A549 (cell line): ENCODE measurements around the gene LMBR1L. TPM values are rescaled to one million over a fixed set of nuclear protein-coding genes. Genes with fewer than 3 reads are reported as not detected.

ENCODE experiments used
- ATAC-seq, 2 experiments: fragments of 200-7000 bp in 1 of 2; fragments of >200 bp in 1 of 2; cut with Nextera tagmentation in 1 of 2; cut with Tn5 transposase in 1 of 2; 3 replicates each; pipeline versions ENCODE4 v1.8.0 to v1.9.1; 2018 to 2020; ENCODE audit warnings: mild to moderate bottlenecking in 1 of 2, moderate library complexity in 1 of 2
- CTCF ChIA-PET: fragments of 300-600 bp; sonication (Branson Sonifier 250); formaldehyde crosslinking; extraction: SDS; loops from one replicate; lab custom pipeline; 2021; ENCODE audit warnings: antibody characterized with exemption, inconsistent platforms; lab: Yijun Ruan, JAX
- POLR2A ChIA-PET: fragments of 350-600 bp; formaldehyde crosslinking; extraction: SDS; loops from one replicate; lab custom pipeline; 2021; ENCODE audit warnings: antibody characterized with exemption, inconsistent platforms; lab: Yijun Ruan, JAX
- DNase-seq, 2 experiments: peaks; one replicate each; pipeline versions ENCODE4 v3.0.0 to v3.0.0-alpha.2; 2011 to 2016; ENCODE audit warnings: low read depth in 1 of 2, low spot score in 1 of 2
- FAIRE-seq: peaks from 2 replicates; lab custom pipeline; 2011; peaks lifted over from hg19 to GRCh38; lab: Jason Lieb, UNC
- H3K27ac ChIP-seq, 2 experiments: fragments of >200 bp; sonication (Bioruptor Twin); formaldehyde crosslinking; 3 replicates each; pipeline ENCODE4 v1.5.1; 2016 to 2017
- H3K4me1 ChIP-seq: fragments of >200 bp; sonication (Bioruptor Twin); formaldehyde crosslinking; 3 replicates; pipeline ENCODE4 v1.6.1; 2016
- H3K4me2 ChIP-seq: fragments of >200 bp; sonication (Bioruptor Twin); formaldehyde crosslinking; 3 replicates; pipeline ENCODE4 v1.6.1; 2016
- H3K4me3 ChIP-seq: fragments of >200 bp; sonication (Bioruptor Twin); formaldehyde crosslinking; 3 replicates; pipeline ENCODE4 v1.5.1; 2016
- H3K9me3 ChIP-seq: fragments of >200 bp; sonication (Bioruptor Twin); formaldehyde crosslinking; 3 replicates; pipeline ENCODE4 v1.6.1; 2016
- BHLHE40 ChIP-seq: IDR thresholded peaks from 2 replicates; pipeline ENCODE4 v1.6.1; 2012; ENCODE audit warnings: low read depth, low read length, inconsistent platforms
- CBX2 ChIP-seq: fragments of 200-600 bp; sonication (generic); IDR thresholded peaks from 2 replicates; pipeline ENCODE4 v1.6.1; 2016; ENCODE audit warnings: low read depth, mild to moderate bottlenecking, borderline replicate concordance
- CHD2 ChIP-seq: fragments of 150-350 bp; IDR thresholded peaks from 2 replicates; pipeline ENCODE4 v1.6.1; 2014; ENCODE audit warnings: low read length; ENCODE audit not compliant: partially characterized antibody
- EHMT2 ChIP-seq: fragments of 200-600 bp; sonication (generic); IDR thresholded peaks from 2 replicates; pipeline ENCODE4 v1.6.1; 2016; ENCODE audit warnings: antibody characterized with exemption, low read depth, mild to moderate bottlenecking, moderate library complexity
- EP300 ChIP-seq, 2 experiments: fragments of >200 bp; sonication (Bioruptor Twin); formaldehyde crosslinking; IDR thresholded peaks; 2 replicates in 1 of 2; 3 replicates in 1 of 2; pipeline ENCODE4 v1.6.1; 2016 to 2017
- FOSB ChIP-seq: fragments of 250-450 bp; sonication (Bioruptor Pico); IDR thresholded peaks from 2 replicates; pipeline ENCODE4 v1.5.0; 2020; ENCODE audit warnings: mild to moderate bottlenecking, moderate library complexity
- FOSL2 ChIP-seq, 2 experiments: fragments of 450-650 bp in 1 of 2; fragments of >200 bp in 1 of 2; sonication (Bioruptor Twin) in 1 of 2; formaldehyde crosslinking; IDR thresholded peaks; 2 replicates each; pipeline versions ENCODE4 v1.5.0 to v1.6.1; 2016 to 2020; ENCODE audit warnings: mild to moderate bottlenecking in 1 of 2, moderate library complexity in 1 of 2
- HES2 ChIP-seq: fragments of >200 bp; sonication (Bioruptor Twin); formaldehyde crosslinking; IDR thresholded peaks from 2 replicates; pipeline ENCODE4 v1.6.1; 2016
- HEYL ChIP-seq: fragments of 250-450 bp; sonication (Bioruptor Pico); IDR thresholded peaks from 2 replicates; pipeline ENCODE4 v1.8.0; 2021; ENCODE audit warnings: mild to moderate bottlenecking, moderate library complexity
- HOXA7 ChIP-seq: fragments of 250-450 bp; sonication (Bioruptor Pico); IDR thresholded peaks from 2 replicates; pipeline ENCODE4 v1.5.0; 2020; ENCODE audit warnings: mild to moderate bottlenecking, moderate library complexity
- HOXB13 ChIP-seq: fragments of 250-450 bp; sonication (Bioruptor Pico); IDR thresholded peaks from 2 replicates; pipeline ENCODE4 v1.5.0; 2020; ENCODE audit warnings: low read depth, mild to moderate bottlenecking, moderate library complexity
- HOXB5 ChIP-seq: fragments of 250-450 bp; sonication (Bioruptor Pico); IDR thresholded peaks from 2 replicates; pipeline ENCODE4 v1.5.0; 2020; ENCODE audit warnings: mild to moderate bottlenecking, moderate library complexity
- JUN ChIP-seq, 2 experiments: fragments of >200 bp; sonication (Bioruptor Twin); formaldehyde crosslinking; IDR thresholded peaks; 2 replicates in 1 of 2; 3 replicates in 1 of 2; pipeline ENCODE4 v1.6.1; 2016 to 2017
- JUNB ChIP-seq: fragments of >200 bp; sonication (Bioruptor Twin); formaldehyde crosslinking; IDR thresholded peaks from 2 replicates; pipeline ENCODE4 v1.6.1; 2016
- MAFK ChIP-seq: fragments of 450-650 bp; IDR thresholded peaks from 2 replicates; pipeline ENCODE4 v1.6.1; 2014; ENCODE audit not compliant: partially characterized antibody
- MAX ChIP-seq: IDR thresholded peaks from 2 replicates; pipeline ENCODE4 v1.6.1; 2012
- MYC ChIP-seq: IDR thresholded peaks from 2 replicates; pipeline ENCODE4 v1.6.1; 2012; ENCODE audit warnings: mild to moderate bottlenecking, inconsistent platforms, low read length, improper control_type of control experiment, borderline replicate concordance
- NPAS2 ChIP-seq: fragments of 250-450 bp; sonication (Bioruptor Pico); IDR thresholded peaks from 2 replicates; pipeline ENCODE4 v1.8.0; 2022; ENCODE audit warnings: mild to moderate bottlenecking, moderate library complexity, borderline replicate concordance
- NR3C1 ChIP-seq: fragments of >200 bp; sonication (Bioruptor Twin); formaldehyde crosslinking; IDR thresholded peaks from 3 replicates; pipeline ENCODE4 v1.6.1; 2017
- PHF8 ChIP-seq: fragments of 200-600 bp; sonication (generic); IDR thresholded peaks from 2 replicates; pipeline ENCODE4 v1.6.1; 2016; ENCODE audit warnings: low read depth, mild to moderate bottlenecking, antibody characterized with exemption, moderate library complexity, borderline replicate concordance
- RAD21 ChIP-seq, 2 experiments: fragments of >200 bp in 1 of 2; sonication (Bioruptor Twin) in 1 of 2; formaldehyde crosslinking in 1 of 2; IDR thresholded peaks in 1 of 2; conservative IDR thresholded peaks in 1 of 2; 2 replicates in 1 of 2; 3 replicates in 1 of 2; pipeline ENCODE4 v1.6.1; 2012 to 2018; ENCODE audit warnings: inconsistent platforms in 1 of 2
- RARB ChIP-seq: fragments of 250-450 bp; sonication (Bioruptor Pico); IDR thresholded peaks from 2 replicates; pipeline ENCODE4 v1.8.0; 2021; ENCODE audit warnings: mild to moderate bottlenecking, moderate library complexity
- RCOR1 ChIP-seq: fragments of 150-350 bp; IDR thresholded peaks from 2 replicates; pipeline ENCODE4 v1.6.1; 2014; ENCODE audit warnings: antibody characterized with exemption, low read length, low read depth
- SREBF2 ChIP-seq: fragments of 450-650 bp; IDR thresholded peaks from 2 replicates; pipeline ENCODE4 v1.6.1; 2014; ENCODE audit warnings: mild to moderate bottlenecking, moderate library complexity
- TFCP2L1 ChIP-seq: fragments of 250-450 bp; sonication (Bioruptor Pico); IDR thresholded peaks from 2 replicates; pipeline ENCODE4 v1.5.0; 2021; ENCODE audit warnings: mild to moderate bottlenecking
- TP53 ChIP-seq: fragments of 250-450 bp; sonication (Bioruptor Pico); IDR thresholded peaks from 2 replicates; pipeline ENCODE4 v1.5.0; 2021; ENCODE audit warnings: mild to moderate bottlenecking, moderate library complexity
- ZC3H11A ChIP-seq: fragments of 450-650 bp; IDR thresholded peaks from 2 replicates; pipeline ENCODE4 v1.6.1; 2014; ENCODE audit warnings: antibody characterized with exemption, mild to moderate bottlenecking
- ZSCAN20 ChIP-seq: fragments of 250-450 bp; sonication (Bioruptor Pico); IDR thresholded peaks from 2 replicates; pipeline ENCODE4 v1.8.0; 2022; ENCODE audit warnings: mild to moderate bottlenecking, moderate library complexity
- WGBS: methylation state at CpG from one replicate; pipeline ENCODE4 v1.1.6; 2017; ENCODE audit errors: missing lambda C conversion rate; 5-methylcytosine and 5-hydroxymethylcytosine counted together
- polyA plus RNA-seq, 4 experiments: library from polyadenylated mRNA; depleted of rRNA in 3 of 4; stranded (reverse); fragments of >200 nt; fragmentation: RNase III in 1 of 4; extraction: RNeasy Plus Mini Kit Qiagen cat#74134 plus additional on column Dnase treatment in 1 of 4; gene quantifications; 2 replicates in 3 of 4; 3 replicates in 1 of 4; pipeline ENCODE4 v1.2.3, GENCODE V29; 2011 to 2017
- TF ChIP-seq, protein P1 (sequence below): IDR thresholded peaks from 2 replicates; pipeline ENCODE4 v1.6.1; 2012
- TF ChIP-seq, protein P2 (sequence below): fragments of 250-450 bp; sonication (Bioruptor Pico); IDR thresholded peaks from 2 replicates; pipeline ENCODE4 v1.5.0; 2021; ENCODE audit warnings: mild to moderate bottlenecking, moderate library complexity, borderline replicate concordance

LMBR1L gene
- polyA plus RNA-seq, 2 of the 4 experiments (the other 2 are of a cell fraction), result 16.7 to 25.1 TPM

GRCh38 chr12:49088150-49088931, 22.3 kb downstream of the LMBR1L start (continued):
- TF ChIP-seq HEYL (CRISPR knock-in tag), result no peak

DNA sequence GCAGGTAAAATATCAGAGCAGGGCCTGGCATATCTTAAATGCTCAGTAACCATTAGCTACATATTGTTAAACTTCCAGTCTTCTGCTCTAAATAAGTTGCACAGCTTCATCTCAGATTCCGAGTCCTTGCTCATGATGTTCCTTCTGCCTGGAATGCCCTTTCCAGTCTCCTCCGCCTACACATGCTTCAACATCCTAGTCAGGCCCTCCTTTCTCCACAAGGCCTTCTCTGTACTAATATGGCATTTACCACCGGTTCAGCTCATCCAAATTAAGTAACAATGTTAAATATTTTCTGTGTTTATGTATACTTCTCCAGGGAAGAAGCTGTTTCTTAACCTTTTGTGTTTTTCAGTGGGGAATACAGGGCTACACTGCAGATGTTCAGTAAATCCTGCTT, 24.5 kb downstream of the LMBR1L start:
- Histone ChIP-seq H3K4me3 (no peak overlapping the region), H3K9me3 (no peaks in the 10 kb centered on the region), H3K27ac (no peak overlapping the region), H3K4me2 (no peak overlapping the region), H3K4me1 (peaks cover 11% of the 10 kb centered on the region; the same call in 2 of the 3 replicates)
- CTCF ChIA-PET, result interaction anchor here (0.6 to 6.9 kb wide), 11 partner anchors 11 to 428 kb away, joined by 3 to 172 read pairs (median 87); partner anchors contain the start of genes LMBR1L, RHEBL1, TUBA1B and WNT1
- POLR2A ChIA-PET, result interaction anchor here (1.0 kb wide), 1 partner anchor 35 kb away, joined by 3 read pairs; no protein-coding TSS in a partner anchor
- ATAC-seq (no peak), FAIRE-seq (no peak), DNase-seq (no peak)
- TF ChIP-seq SREBF2 (no peak), MYC (no peak), NPAS2 (CRISPR knock-in tag) (no peak), CBX2 (no peak), MAFK (no peak), TFCP2L1 (no peak), HOXB13 (CRISPR knock-in tag) (no peak), HOXA7 (no peak), FOSL2 (IDR thresholded peaks at IDR 0.05) (no peak), FOSL2 (CRISPR knock-in tag; IDR thresholded peaks at IDR 0.05) (no peak), BHLHE40 (no peak), HEYL (CRISPR knock-in tag) (no peak), HES2 (no peak), JUNB (no peak), CHD2 (no peak), RARB (CRISPR knock-in tag) (no peak), EP300 (IDR thresholded peaks at IDR 0.05) (no peak), HOXB5 (CRISPR knock-in tag) (no peak), NR3C1 (no peak)
- TF ChIP-seq, protein P1, sequence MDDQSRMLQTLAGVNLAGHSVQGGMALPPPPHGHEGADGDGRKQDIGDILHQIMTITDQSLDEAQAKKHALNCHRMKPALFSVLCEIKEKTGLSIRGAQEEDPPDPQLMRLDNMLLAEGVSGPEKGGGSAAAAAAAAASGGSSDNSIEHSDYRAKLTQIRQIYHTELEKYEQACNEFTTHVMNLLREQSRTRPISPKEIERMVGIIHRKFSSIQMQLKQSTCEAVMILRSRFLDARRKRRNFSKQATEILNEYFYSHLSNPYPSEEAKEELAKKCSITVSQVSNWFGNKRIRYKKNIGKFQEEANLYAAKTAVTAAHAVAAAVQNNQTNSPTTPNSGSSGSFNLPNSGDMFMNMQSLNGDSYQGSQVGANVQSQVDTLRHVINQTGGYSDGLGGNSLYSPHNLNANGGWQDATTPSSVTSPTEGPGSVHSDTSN, result no peak
- TF ChIP-seq, protein P2, sequence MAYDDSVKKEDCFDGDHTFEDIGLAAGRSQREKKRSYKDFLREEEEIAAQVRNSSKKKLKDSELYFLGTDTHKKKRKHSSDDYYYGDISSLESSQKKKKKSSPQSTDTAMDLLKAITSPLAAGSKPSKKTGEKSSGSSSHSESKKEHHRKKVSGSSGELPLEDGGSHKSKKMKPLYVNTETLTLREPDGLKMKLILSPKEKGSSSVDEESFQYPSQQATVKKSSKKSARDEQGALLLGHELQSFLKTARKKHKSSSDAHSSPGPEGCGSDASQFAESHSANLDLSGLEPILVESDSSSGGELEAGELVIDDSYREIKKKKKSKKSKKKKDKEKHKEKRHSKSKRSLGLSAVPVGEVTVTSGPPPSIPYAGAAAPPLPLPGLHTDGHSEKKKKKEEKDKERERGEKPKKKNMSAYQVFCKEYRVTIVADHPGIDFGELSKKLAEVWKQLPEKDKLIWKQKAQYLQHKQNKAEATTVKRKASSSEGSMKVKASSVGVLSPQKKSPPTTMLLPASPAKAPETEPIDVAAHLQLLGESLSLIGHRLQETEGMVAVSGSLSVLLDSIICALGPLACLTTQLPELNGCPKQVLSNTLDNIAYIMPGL (CRISPR knock-in tag), result no peak
- WGBS, result 68% methylated on average over 3 of the region's 3 CpGs

GRCh38 chr12:49084438-49084837, 26.2 kb downstream of the LMBR1L start:
- no peak for ATAC-seq
- POLR2A ChIA-PET, result interaction anchor here (0.6 to 1.4 kb wide), 2 partner anchors 15 to 30 kb away, joined by 3 to 5 read pairs; partner anchors contain the start of gene RHEBL1
- WGBS, result 90% methylated on average over 3 of the region's 3 CpGs

More at GRCh38 chr12:49084438-49084837, 26.2 kb downstream of the LMBR1L start:
- no peak for TF ChIP-seq JUN (IDR thresholded peaks at IDR 0.05)
- no peak for TF ChIP-seq EHMT2
- no peak for TF ChIP-seq MAFK
- no peak for TF ChIP-seq FOSB
- no peak for TF ChIP-seq HOXB13 (CRISPR knock-in tag)
- TF ChIP-seq HOXB5 (CRISPR knock-in tag), result no peak
- no peak for TF ChIP-seq MAX
- no peak for TF ChIP-seq PHF8
- TF ChIP-seq RAD21 (conservative IDR thresholded peaks at IDR 0.05 in 1 of 2, IDR thresholded peaks at IDR 0.05 in 1 of 2), result no peak
- no peak for TF ChIP-seq RCOR1
- no peak for TF ChIP-seq TP53 (CRISPR knock-in tag)
- TF ChIP-seq HES2, result no peak
- no peak for TF ChIP-seq ZSCAN20
- TF ChIP-seq ZC3H11A, result no peak
- FAIRE-seq (no peak), DNase-seq (no peak)
- CTCF ChIA-PET, result interaction anchor here (0.6 to 6.9 kb wide), 13 partner anchors 9 to 151 kb away, joined by 3 to 161 read pairs (median 5); partner anchors contain the start of genes LMBR1L and RHEBL1
- no peak overlapping the region for H3K27ac ChIP-seq
- 0 out of 3 replicates have a peak, but pooled peaks cover 6% of the 10 kb centered on the region for H3K4me1 ChIP-seq
- no peaks in the 10 kb centered on the region for H3K9me3 ChIP-seq
- no peak overlapping the region for H3K4me3 ChIP-seq
- H3K4me2 ChIP-seq, result no peak overlapping the region
